Stimulated activated CD8-positive, alpha-beta memory T cell treated with anti-CD3 and anti-CD28 coated beads, Interleukin-4, amount 100 ng/mL, for 4 hours (primary cell): ENCODE data around the gene ABCC9.
"Not testable (repeated sequence)": the region's sequence is repeated elsewhere in the genome, so short reads cannot be mapped to it uniquely, and the experiment has no call there.

Experiments used
- DNase-seq, 2 donors: peaks; one replicate each; pipeline ENCODE4 v3.0.0-alpha.2; 2020; ENCODE audit warnings: low read depth in 2 of 2, low spot score in 1 of 2

Gene ABCC9

GRCh38 chr12:21934173-21934572 lies 7.1 kb downstream of the ABCC9 start:
- no peak for DNase-seq

GRCh38 chr12:21933656-21934055 lies 7.6 kb downstream of the ABCC9 start:
- DNase-seq, result no peak

DNA sequence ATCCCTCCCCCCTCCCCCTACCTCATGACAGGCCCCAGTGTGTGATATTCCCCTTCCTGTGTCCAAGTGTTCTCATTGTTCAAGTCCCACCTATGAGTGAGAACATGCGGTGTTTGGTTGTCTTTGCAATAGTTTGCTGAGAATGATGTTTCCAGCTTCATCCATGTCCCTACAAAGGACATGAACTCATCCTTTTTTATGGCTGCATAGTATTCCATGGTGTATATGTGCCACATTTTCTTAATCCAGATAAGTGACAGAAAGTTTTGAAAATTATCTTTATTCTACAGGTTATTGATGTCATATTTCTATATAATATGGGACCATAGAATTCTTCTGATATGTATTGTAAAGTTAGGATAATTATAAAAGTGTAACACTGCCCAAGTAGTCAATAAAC lies 11.3 kb downstream of the ABCC9 start:
- not testable (repeated sequence) for DNase-seq

- no peak for DNase-seq
Observed at GRCh38 chr12:21925296-21925913, 15.8 kb downstream of the ABCC9 start.

DNA sequence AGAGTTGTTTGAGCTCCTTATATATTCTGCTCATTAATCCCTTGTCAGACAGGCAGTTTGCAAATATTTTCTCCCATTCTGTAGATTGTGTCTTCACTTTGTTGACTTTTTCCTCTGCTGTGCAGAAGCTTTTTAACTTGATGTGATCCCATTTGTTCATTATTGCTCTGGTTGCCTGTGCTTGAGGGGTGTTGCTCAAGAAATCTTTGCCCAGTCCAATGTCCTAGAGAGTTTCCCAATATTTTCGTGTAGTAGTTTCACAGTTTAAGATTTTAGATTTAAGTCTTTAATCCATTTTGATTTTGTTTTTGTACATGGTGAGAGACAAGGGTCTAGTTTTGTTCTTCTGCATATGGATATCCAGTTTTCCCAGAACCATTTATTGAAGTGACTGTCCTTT lies 19.8 kb downstream of the ABCC9 start:
- DNase-seq, result no peak

DNA sequence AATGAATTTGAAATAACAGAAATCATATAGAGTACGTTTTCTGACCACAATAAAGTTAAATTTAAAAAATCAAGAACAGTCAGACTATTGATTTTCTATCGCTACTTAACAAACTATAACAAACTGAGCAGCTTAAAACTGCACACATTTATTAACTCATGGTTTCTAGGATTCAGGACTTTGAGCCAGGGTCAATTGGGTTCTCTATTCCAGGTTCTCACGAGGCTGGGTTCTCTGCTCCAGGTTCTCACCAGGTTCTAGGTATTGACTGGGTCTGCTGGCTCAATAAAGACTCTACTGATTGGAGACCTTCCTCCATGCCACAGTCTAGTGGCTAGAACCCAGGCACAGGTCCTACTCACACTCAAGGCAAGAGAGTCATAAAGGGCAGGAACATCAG lies 22.8 kb downstream of the ABCC9 start:
- DNase-seq, result no peak

- no peak for DNase-seq
Observed at GRCh38 chr12:21913823-21914222, 27.4 kb downstream of the ABCC9 start.

- no peak for DNase-seq
Observed at GRCh38 chr12:21912318-21912717, 28.9 kb downstream of the ABCC9 start.

GRCh38 chr12:21911832-21912231 lies 29.4 kb downstream of the ABCC9 start:
- no peak for DNase-seq

DNA sequence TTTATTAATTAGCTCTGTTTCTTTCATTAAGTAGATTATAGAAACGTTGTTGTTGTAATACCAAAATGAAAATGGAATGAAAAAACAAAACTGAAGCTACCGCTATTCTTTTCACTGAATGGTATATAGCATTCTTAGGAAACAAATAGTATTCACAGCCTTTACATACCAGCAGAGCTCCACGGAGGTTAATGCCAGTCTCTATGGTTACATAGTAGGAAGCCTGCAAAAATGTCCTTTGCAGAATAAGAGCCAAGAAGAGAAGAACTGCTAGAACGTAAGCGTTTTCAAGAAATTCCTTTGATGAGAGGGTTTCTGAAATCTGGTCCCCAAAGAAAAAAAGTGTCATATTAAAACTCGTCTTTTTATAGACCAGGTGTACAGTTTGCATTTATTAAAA lies 30.6 kb downstream of the ABCC9 start:
- DNase-seq, result no peak

- no peak for DNase-seq
Observed at GRCh38 chr12:21907948-21908837, 33.0 kb downstream of the ABCC9 start.

DNA sequence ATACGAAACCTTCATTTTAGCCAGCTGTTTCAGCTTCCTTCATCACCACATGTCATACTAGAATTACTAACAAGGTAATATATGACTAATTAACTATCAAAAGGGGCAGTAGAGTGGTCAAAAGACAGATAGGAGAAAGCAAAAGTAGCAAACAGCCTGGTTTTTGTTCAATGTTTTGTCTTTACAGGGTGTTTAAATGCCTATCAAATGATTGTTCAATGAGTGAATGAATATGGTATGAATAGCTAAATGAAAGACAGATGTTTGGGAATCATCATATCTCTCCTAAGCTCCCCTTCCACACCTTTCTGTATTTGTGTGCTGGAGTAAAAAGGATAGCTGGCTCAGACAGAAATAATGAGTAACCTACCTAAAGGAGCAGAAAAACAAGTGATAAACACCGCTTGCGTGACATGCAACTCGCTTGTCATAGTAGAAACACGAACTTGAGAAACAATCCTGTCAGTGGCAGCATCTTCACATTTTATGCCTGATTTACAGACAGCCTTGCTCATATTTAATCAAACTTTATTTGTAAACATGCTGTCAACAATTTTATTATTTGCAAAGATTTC lies 34.2 kb downstream of the ABCC9 start:
- no peak for DNase-seq

GRCh38 chr12:21899532-21899931 lies 41.7 kb downstream of the ABCC9 start:
- not testable (repeated sequence) for DNase-seq

- no peak for DNase-seq
Observed at GRCh38 chr12:21895651-21896050, 45.6 kb downstream of the ABCC9 start.

GRCh38 chr12:21894792-21895595 lies 46.2 kb downstream of the ABCC9 start:
- no peak for DNase-seq

DNA sequence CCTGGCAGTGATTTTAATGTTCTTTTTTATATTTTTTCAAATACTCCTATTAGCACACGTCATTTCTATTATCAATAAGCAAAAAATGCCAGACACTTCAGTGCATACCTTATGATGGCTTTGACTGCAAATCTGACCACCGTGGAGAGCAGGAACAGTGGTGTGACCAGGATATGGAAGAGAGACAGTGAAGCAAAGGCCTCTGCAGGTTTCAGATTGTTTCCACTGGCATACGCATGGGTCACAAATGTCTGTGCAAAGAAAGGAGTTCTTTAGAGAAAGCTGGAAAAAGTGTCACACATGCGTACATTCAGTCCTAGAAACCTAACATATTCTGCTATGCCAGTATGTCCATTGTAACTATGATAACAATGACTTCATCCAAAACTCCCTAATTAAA lies 47.3 kb downstream of the ABCC9 start:
- no peak for DNase-seq

DNA sequence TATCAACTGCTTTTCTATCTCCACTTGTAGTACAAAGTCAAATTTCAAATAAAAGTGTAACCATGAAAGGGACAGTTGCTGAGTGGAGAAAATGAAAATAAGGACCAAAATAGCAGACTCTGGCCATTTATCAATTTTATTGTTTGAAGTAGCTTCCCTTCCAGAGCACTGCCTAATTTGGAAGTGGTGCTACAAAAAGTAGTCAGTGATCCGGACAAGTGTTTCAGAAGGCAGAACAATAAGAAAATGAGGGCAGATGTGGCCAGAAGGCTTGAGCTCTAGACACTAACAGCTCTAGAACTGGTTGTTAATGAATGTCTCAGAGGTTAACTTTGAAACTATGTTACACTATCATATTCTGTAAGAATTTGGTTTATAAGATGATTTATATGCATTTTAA lies 48.9 kb downstream of the ABCC9 start:
- DNase-seq, result no peak

DNA sequence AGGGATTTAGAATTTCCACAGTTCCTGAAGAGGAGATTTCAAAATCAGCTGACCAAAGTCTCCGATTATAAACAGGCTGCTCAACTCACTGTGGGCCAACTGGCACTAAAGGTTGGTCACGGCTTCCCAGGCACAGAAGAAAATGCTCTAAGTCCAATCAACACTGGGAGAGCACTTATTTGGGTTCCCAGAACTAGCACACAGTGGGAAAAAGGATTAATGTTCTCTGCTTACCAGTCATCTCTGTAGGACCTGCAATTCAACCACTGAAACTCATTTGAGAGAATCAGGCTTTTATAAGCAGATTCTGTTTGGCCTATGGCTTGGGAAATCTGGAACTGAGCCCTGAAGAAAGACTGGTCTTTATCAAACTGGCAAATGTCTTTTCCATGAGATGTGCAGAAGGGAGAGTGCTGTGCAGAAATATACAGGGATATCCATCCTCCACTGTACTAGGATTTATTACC lies 49.4 kb downstream of the ABCC9 start:
- DNase-seq, result no peak

DNA sequence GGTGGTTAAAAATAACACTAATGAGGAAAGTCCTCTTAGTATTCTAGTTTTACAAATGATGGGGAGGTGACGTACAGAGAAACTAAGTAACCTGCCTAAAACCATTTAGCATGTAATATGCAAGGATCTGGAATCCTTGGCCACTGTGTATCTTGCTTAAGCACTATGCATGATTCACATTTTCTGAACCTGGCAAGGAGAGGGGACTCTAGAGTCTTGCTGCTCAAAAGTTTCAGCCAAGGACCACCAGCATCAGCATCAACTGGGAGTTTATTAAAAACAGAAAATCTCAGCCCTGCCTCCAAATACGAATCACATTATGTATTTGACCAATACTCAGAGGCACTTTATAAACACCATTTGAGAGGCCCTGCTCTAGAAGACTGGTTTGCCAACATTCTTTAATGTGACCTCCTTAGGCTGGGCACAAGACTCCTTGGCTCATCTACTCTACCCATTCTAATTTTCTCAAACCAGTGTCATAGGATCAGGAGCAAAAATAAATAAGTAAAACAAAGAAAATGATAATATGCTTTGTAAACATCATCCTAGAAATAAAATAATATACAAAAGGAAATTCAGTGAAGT lies 52.9 kb downstream of the ABCC9 start:
- DNase-seq, result no peak

DNA sequence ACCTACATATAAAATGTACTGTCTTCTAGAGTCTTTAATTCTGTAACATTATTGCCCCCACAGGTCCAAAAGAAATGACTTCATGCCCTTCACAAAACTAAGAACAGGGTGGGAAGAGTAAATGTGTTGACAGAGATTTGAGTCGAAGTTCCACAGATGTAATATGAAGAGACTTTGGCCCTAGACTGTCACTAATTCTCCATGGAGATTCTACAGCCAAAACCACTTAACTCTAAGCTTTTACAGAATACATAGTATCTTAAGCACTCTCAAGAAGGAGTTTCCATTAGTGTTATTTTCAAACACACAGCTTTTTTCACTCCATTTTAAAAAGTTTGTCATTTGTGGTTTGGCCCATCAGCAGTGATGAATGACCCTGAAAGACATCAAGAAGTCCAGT lies 56.3 kb downstream of the ABCC9 start:
- DNase-seq, result no peak

- no peak for DNase-seq
Observed at GRCh38 chr12:21882635-21883034, 58.6 kb downstream of the ABCC9 start.
